ENCODE measurements around the gene NBEAL2.

The NBEAL2 gene

DNA sequence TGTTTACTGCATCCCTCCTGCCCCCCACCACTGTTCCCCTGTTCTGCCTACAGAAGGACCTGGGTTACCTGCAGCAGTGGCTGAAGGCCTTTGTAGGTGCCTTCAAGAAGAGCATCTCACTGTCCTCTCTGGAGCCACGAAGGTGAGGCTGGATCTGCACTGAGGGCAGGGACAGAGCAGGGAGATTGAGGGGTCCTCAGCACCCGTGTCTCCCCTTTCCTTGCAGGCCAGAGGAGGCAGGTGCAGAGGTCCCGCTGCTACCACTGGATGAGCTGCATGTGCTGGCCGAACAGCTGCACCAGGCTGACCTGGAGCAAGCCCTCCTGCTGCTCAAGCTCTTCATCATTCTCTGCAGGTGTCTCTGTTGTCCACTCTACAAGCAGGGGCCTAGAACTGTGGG lies 9.2 kb downstream of the NBEAL2 start:
- DNase-seq, result no peak

DNA sequence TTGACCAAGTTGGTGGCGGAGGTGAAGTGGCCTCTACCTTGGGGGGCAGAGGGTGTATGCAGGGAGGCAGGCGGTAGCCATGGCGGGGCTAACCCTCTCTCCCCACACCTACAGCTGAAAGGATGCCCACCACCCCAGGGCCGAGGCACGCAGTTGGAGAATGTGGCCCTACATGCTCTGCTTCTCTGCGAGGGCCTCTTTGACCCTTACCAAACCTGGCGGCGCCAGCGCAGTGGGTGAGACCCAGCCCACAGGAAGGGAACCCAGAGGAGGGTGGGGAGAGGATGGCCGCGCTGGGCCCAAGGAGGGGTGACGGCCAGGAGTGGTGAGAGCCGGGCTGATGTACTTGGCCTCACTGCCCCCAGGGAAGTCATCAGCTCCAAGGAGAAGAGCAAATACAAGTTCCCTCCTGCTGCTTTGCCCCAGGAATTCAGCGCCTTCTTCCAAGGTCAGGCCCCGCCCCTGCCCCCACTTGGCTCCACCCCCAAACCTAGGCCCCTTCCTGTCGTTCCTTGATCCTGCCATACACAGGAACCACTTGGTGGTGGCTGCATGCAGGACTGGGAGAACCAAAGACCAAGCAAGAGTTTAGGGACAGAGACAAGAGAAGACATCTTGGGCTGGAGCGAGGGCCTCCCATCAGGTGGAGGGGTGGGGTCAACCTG lies 9.8 kb downstream of the NBEAL2 start:
- no peak for DNase-seq

DNA sequence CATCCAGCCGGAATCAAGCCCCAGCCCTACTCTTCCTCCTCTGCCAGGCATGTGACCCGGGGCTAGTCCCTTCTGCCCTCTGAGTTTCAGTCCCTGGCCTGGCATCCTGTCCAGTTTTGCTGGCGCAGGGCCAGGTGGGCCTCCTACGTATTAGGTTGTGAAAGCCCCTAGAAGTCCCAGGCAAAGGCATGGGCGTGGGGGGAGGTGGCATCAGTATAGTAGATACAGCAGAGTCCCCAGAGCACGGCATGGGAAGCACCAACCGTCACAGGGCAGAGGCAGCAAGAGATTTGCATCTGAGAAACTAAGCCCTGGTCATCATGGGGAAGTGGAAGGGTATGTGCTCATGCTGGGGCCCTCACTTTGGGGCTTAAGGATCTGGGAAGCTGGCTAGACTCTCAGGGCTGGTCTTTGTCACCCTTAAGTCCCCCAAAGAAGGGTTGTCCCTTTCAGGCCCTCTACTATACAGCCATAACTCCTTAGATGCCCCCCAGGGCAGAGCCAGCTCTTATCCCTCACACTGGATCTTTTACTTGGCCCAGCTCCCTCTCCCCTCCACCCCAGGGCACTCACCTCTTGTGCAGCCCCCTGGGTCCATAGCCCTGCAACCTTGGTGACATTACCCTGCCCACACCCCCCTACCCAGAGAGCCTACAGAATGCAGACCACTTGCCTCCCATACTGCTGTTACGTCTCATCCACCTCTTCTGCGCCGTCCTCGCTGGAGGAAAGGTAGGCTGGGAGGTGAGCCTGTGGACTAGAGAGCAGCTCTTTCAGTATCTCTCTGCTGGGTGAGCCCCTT lies 11.3 kb downstream of the NBEAL2 start:
- no peak for DNase-seq

DNA sequence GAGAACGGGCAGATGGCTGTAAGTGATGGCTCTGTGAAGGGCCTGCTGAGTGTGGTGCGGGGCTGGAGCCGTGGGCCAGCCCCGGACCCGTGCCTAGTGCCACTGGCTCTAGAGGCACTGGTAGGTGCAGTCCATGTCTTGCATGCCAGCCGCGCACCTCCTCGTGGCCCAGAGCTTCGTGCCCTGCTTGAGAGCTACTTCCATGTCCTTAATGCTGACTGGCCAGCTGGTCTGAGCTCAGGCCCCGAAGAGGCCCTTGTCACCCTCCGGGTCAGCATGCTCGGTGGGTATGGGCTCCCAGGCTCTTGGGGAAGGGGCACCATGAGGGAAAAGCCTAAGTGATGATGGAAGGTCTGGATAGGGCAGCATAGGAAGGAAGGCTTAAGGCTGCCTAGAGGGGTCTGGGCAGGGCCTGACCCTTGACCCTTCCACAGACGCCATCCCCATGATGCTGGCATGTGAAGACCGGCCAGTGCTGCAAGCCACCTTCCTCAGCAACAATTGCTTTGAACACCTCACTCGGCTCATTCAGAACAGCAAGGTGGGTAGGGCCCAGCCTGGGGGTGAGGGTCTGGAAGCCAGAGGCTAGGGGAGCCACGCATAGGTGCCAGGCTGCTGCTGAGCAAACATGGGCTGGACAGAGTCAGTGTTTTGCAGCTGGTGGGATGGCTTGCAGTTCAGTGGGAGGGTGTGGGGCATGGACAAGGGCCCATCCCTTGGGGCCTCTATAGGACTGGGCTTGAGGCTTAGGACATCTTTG lies 12.1 kb downstream of the NBEAL2 start:
- DNase-seq, result no peak

DNA sequence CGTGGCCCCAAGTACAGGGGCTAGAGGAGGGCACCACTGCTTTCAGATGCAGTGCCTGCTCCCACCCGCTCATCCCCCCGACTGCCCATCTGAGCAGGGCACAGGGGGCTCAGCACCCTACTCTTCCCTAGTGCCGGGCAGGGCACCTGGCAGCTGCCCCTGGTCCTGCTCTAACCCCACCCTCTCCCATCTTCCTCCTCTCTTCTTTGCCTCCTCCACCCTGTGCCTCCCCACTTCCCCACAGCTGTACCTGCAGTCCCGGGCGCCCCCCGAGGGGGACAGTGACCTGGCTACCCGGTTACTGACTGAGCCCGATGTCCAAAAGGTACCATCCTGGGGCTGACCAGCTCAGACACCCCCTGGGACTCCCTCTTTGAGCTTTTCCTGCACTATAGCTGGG lies 12.8 kb downstream of the NBEAL2 start:
- DNase-seq, result no peak

DNA sequence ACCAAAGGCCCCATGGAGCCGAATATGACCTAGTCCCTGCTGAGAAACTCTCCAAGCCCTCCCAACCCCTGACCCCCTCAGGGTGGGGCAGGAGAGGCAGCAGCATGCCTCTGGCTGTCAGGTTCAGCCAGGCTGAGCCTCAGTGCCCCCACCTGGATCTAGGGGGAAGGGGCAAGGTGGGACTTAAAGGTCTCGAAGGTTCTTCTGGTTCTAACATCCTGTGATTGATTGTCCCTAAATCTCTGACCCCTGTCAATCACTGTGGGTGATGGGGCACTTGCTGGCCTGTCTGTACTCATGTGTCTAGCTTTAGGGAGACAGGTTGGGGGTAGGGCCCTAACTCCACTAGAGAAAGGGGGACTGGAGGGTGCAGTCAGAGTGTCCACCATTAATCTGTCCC lies 13.8 kb downstream of the NBEAL2 start:
- no peak for DNase-seq

DNA sequence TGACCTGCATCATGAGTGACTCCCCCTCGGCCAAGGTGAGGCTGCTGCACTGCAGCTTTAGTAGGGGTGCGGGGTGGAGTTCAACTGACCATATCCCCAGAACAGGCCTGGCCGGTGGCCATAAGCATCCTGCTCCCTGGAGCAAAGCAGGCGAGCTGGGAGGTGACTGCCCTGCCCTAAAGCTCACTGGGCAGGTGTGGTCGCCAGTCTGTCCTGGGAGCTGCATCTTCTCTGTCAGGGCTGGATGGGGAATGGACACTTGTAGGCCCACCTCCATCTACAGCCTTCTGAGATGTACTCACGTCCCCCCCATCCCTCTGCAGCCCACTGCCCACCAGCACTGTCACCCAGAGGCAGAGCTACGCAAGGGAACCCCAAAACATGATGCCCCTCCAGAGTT lies 14.5 kb downstream of the NBEAL2 start:
- no peak for DNase-seq

DNA sequence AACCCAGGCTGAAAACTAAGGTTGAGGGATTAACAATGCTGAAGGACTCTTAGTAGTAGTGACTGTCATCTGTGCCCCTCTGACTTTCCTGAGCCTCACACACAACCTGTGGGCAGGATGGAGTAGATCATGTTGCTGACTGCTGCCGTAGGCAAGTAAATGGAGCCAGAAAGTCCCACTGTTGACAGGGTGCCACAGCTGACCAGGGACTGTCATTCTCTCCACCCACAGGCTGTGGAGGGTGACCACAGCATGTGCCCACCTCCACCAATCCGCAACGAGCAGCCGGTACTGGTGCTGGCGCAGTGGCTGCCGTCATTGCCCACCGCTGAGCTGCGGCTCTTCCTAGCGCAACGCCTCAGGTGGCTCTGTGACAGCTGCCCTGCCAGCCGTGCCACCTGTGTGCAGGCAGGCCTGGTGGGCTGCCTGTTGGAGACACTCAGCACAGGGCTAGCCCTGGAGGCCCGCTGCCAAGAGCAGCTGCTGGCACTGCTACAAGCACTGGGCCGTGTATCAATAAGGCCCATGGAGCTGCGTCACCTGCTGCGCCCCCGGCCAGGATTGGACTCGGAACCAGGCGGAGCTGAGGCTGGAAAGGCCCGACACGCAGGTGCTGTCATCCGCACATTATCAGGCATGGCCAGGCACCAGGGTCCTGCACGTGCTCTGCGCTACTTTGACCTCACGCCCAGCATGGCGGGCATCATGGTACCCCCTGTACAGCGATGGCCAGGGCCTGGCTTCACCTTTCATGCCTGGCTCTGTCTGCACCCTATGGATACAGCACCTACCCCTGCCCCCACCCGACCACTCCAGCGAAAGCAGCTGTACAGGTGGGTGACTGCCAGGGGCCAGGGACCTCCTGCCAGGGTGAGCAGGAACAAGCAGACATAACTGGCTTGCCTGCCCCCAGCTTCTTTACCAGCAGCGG lies 15.6 kb downstream of the NBEAL2 start:
- no peak for DNase-seq

DNA sequence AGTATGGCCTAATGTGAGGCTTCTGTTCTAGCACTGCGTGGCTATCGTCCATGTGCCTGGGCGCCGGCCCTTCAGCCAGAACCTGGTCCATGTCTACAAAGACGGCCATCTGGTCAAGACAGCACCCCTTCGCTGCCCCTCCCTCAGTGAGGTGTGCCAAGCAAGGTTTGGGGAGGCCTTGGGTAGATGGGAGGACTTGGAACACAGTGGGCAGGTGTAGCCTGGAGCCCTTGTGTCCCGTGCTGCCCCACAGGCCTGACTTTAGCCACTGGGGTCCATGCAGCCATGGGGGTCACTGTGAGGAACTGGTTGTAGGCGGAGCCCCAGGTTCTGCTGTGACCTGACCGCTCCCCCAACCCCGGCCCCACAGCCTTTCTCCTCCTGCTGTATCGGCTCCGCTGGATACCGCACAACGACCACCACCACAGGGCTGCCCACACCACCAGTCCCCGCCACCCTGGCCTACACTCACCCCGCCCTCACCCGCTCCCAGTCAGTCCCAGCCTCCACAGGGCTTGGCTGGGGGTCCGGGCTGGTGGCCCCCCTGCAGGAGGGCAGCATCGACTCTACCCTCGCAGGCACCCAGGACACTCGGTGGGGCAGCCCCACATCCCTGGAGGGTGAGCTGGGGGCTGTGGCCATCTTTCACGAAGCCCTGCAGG lies 16.6 kb downstream of the NBEAL2 start:
- DNase-seq, result no peak

DNA sequence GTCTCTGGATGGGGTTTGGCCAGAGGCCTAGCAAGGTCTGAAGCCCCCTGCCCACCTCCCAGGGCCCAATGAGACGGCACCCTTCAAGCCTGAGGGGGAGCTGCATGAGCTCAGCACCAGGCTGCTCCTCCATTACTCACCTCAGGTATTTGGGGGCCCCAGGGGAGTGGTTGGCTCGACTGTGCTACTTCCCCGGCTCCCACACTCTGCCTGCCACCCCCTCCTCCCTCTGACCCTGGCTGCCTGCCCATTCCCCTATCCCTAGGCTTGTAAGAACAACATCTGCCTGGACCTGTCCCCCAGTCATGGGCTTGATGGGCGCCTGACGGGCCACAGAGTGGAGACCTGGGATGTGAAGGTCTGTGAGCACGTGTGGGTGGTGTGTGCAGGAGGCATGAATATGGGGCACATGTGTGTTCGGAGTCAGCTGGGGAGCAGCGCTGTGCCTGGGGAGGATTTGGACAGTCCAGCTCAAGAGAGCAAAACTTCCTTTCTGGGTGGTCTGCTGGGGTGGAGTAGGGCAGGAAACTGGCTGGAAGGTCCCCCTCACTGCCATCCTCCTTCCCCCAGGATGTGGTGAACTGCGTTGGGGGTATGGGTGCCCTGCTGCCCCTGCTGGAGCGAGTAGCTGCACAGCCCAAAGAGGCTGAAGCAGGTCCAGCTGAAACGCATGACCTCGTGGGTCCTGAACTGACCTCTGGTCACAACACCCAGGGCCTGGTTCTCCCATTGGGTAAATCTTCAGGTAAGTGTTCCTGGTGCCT lies 17.4 kb downstream of the NBEAL2 start:
- DNase-seq, result no peak

DNA sequence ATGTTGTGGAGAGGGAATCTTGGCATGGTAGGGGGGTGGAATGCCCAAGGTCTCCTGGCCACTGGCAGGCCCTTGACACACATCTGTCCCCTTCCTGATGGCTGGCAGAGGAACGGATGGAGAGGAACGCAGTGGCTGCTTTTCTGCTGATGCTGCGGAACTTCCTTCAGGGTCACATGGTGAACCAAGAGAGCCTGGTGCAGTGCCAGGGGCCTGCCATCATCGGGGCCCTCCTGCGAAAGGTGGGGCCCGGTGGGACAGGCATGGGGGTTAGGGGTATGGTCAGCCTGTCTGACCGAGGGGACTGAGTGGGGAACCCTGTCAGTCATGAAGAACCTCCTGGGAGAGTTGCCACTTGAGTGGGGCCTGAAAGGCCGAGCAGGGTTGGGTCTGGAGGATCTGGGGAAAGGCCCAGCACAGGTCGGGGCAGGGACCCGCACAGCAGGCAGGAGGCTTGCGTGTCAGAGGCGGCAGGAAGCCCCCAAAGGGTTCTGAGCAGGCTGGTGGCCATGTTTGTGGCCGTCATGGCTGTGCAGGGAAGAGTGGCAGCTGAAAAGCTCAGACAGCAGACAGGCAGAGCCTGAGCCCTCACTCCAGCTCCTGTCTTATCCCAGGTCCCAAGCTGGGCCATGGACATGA lies 18.1 kb downstream of the NBEAL2 start:
- DNase-seq, result no peak

DNA sequence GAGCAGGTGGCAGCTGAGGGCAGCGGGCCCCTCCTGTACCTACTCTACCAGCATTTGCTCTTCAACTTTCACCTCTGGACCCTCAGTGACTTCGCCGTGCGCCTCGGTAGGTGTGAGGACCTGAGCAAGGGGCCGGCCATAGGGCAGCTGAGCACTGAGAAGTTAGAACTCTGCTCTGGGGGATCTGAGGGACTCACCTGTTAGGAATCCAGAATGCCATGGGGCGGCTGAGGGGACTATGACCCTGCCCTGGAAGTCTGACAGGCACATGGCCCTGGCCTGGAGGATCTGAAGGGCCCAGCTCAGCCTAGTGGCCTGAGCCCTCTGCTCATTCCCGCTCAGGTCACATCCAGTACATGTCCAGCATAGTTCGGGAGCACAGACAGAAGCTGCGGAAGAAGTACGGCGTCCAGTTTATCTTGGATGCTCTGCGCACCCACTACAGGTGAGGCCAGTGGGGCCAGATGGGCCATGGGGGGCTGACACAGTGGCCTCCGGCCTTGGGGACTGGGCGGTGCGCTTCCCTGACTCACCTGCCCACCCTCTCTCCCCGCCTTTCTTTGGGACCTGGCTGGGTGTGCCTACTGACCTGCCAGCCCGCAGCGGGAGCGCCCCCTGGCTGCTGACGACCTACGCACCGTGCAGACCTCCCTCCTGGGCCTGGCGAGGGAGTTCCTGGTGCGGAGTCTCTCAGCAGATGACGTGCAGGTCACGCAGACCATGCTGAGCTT lies 18.8 kb downstream of the NBEAL2 start:
- DNase-seq, result peak in 1 of 2 experiments; percentile 8

DNA sequence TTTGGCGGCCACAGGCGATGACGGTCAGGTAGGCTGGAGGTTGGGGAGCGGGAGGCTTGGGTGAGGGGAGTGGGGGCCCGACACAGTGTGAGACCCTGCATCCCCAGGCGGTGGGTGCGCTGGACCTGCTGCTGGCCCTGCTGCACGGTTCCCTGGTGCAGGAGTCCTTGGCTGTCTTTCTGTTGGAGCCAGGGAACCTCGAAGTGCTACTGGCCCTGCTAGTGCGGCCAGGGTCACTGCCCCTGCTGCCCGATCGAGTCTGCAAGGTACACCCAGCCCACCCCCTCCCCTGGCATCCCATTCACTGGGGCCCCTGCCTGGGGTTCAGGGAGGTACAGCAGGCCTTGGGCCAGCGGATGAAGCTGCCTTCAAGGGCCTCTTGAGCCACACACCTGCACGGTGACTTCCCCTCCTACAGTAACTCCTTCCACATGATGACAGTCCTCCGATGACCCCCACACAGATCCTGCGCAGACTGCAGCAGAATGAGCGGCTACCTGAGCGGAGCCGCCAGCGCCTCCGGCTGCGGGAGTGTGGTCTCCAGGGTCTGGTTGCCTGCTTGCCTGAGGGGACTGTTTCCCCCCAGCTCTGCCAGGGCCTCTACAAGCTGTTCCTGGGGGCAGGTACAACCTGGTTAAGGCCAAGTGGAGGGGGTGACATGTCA lies 19.5 kb downstream of the NBEAL2 start:
- DNase-seq, result no peak

DNA sequence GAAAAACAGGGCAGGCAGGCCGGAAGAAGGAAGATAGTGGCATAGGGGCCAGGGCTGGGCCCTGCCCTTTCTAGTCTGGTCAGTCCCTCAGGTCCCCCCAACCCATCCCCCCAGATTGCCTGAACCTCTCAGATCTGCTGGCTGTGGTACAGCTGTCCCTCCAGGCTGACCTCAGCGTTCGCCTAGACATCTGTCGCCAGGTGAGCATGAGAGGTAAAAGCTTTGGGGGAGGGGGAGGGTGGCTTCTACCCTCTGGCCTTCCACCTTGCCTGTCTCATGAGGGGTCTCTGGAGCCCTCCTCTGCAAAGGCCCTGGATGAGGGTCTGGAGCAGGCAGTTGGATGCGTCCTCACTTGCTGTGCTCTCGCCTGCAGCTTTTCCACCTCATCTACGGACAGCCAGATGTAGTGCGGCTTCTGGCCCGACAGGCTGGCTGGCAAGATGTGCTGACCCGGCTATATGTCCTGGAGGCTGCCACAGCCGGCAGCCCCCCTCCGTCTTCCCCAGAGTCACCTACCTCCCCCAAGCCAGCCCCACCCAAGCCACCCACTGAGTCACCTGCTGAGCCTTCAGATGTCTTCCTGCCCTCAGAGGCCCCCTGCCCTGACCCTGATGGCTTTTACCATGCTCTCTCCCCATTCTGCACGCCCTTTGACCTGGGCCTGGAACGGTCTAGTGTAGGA lies 20.2 kb downstream of the NBEAL2 start:
- no peak for DNase-seq

DNA sequence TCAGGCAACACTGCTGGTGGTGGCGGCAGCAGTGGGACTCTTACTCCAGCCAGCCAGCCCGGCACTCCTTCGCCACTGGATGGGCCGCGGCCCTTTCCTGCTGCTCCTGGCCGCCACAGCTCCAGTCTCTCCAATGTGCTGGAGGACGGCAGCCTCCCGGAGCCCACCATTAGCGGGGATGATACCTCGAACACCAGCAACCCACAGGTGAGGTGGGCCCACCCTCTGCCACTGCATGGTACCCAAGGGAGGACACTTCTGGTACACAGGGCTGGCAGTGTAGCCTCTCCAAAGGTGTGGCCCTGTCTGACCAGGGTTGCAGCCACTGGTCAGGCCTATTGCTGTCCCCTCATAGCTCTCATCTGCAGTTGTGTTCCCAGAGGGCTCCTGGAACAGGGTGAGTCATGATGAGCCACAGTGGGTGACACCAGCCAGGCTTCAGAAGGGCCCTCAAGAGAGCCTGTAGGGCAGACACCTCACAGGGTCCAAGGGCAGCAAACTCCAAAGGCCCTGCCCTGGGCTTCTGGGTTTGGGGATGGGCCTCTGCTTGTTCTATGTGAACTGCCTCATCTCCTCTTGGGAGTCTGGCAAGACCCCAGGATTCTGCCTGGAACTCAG lies 20.8 kb downstream of the NBEAL2 start:
- DNase-seq, result no peak

DNA sequence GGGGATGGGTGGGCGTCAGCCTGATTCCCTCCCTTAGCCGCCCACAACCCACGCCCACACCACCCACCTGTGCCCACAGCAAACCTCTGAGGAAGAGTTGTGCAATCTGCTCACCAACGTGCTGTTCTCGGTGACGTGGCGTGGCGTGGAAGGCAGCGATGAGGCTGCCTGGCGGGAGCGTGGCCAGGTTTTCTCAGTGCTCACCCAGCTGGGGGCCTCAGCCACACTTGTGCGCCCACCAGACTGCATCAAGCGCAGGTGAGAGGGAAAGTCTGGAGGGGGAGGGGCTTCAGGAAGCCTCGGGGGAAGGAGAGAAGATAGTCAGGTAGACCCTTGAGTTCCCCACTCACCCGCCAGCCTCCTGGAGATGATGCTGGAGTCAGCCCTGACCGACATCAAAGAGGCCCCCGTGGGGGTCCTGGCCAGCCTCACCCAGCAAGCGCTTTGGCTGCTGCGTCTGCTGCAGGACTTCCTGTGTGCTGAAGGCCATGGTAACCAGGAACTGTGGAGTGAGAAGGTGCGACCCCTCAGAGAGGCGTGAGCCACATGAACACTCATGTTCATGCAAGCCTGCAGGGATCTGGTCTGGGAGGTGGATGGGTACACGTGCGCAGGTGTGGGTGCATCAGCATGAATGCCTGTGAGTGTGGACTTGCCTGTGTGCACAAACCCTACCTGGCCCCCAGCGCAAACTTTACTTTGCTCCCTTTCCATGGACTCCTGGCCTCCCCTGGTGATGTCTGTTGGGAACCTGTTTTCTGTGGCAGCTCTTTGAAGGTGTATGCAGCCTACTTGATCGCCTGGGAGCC lies 21.7 kb downstream of the NBEAL2 start:
- DNase-seq, result no peak

DNA sequence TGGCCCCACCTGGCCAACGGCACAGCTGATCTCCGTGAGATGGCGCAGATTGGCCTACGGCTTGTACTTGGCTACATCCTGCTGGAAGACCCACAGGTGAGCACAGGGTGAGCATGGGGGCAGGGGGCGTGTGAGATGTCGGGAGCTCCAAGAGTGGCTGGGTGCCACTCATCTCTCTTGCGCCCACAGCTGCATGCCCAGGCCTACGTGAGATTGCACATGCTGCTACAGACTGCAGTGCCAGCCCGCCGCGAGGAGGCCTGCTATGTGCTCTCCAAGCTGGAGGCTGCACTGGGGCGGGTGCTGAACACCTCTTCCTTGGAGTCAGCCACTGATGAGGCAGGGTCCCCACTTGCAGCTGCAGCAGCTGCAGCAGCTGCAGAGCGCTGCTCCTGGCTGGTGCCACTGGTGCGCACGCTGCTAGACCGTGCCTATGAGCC lies 22.3 kb downstream of the NBEAL2 start:
- no peak for DNase-seq
